GM21529 (cell line): Measurements from ENCODE around the gene TMEM178B.

Experiments used
- ATAC-seq: cut with Tn5 transposase; IDR thresholded peaks from one replicate; pipeline ENCODE4 v1.9.1; 2021; ENCODE audit not compliant: unreplicated experiment

The TMEM178B gene

DNA sequence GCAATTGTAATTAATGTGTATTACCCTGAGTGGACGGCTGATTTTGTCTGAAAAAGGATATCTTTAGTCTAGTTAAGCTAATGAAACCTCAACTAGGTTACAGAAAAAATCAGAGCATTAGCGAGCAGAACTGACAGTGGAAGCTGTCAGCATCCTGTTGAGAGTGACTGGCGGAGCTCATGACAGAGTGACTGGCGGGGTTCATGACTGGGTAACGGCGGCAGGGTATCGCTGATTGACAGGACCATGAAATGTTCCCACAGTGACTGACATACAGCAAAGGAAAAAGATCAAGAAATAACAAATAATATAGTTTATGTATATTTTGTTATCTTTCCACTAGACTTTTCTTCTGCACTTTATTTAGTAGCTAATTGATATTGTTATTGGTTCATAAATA lies 274.9 kb downstream of the TMEM178B start:
- ATAC-seq: no peak

DNA sequence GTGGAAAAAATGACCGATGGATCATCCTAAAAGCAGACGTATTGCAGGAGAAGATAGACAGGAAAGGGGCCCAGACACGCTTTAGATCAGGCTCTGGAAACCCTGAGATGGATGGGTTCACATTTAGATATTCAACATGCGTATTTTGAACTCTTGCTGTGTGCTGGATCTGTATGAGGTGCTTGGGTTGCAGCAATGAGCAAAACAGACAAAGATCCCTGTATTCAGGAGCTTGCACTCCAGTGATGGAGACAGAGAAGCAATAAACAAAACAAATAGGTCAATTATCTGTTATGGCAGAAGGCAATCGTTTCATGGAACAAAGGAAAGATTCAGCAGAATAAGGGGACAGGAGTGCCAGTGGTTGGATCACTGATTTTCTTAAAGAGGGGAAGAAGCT lies 275.5 kb downstream of the TMEM178B start:
- ATAC-seq: no peak

DNA sequence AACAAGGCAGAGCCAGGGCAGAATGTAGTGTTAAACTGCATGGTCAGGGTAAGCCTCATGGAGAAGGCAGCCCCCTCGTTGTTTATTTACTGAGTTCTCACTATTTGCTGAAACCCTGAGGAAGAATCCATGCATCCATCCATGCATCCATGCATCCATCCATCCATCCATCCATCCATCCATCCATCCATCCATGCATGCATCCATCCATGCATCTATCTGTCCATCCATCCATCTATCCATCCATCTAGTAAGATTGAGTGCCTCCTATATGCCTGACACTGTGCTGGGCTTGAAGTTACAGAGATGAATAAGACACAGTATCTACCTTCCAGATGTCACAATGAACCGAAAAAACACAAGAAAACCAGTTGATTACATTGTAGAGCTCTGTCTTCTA lies 275.9 kb downstream of the TMEM178B start:
- no peak for ATAC-seq

DNA sequence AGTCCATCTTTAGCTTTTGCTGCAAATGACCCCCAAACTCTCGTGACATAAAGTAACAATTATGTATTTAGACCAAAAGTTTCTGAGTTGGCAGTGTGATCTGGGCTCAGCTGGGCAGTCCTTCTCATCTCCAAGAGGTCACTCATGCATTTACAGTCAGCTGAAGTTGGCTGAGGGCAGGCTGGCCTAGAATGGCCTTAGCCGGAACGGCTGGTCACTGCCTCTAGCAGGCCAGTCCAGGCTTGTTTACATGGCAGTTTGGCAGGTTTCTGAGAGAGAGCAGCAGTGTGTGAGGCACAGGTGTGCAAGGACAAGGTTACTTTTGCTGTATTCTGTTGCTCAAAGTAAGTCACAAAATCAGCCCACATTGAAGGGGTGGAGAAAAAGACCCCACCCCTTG lies 277.3 kb downstream of the TMEM178B start:
- no peak for ATAC-seq

DNA sequence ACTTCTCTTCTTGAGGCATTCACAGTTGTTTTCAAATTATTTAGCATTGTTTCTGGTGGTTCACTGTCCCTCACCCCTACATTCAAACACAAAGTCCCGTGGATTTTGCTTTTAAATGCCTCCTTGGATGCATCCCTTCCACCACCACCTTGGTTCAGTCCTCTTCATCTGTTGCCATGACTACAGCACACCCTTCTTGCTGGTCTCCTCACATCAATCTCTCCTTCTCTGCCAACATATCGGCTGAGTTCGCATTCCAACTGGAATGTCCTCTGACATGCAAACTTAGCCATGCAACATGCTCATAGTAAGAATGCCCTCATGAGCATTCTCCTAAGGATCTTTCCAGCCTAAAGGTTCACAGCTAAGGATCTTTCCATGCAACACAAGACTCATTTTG lies 279.1 kb downstream of the TMEM178B start:
- ATAC-seq: no peak

DNA sequence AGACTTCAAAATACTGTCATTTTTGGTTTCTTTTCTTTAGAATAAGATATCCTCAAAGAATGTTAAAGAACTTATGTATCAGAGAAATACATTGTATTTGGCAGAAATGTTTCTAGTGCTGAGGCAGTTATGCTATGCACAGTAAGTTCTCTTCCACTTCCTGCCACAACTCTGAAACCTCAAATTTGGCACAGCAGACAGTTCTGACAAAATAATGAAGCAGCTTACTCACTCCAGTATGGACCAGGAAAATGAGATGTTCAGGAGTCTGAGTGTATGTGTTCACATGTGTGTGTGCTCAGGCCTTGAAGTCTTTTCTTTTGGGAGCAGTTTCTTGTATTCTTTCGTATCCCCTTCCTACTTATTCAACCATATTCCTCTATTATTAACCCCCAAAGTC lies 280.4 kb downstream of the TMEM178B start:
- no peak for ATAC-seq

DNA sequence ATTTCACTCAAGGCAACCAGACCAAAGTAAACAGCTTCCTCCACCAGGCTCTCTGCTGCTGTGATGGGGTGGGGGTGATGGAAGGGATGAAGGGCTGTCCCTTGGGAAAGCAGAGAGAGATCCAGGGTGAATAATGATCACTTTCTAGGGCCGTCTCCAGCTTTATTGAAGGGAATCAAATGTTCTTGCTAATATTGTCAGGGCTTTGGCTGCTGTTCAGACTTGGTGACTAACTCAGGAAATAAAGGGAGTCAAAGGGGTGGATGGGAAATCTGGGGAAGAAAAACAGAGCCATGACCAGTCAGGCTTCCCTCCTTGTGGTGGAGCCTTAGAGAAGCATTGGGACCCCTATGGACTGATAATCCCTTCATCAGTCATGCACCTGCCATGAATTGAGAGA lies 281.2 kb downstream of the TMEM178B start:
- ATAC-seq: no peak

DNA sequence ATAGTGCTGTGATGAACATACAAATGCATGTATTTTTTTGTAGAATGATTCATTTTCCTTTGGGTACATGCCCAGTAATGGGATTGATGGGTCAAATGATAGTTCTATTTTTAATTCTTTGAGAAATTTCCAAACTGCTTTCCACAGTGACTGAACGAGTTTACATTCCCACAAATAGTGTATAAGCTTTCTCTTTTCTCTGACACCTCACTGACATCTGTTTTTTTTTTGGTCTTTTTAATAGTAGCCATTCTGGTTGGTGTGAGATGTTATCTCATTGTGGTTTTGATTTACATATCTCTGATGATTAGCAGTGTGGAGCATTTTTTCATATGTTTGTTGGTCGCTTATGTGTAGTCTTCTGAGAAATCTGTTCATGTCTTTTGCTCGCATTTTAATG lies 282.3 kb downstream of the TMEM178B start:
- no peak for ATAC-seq

DNA sequence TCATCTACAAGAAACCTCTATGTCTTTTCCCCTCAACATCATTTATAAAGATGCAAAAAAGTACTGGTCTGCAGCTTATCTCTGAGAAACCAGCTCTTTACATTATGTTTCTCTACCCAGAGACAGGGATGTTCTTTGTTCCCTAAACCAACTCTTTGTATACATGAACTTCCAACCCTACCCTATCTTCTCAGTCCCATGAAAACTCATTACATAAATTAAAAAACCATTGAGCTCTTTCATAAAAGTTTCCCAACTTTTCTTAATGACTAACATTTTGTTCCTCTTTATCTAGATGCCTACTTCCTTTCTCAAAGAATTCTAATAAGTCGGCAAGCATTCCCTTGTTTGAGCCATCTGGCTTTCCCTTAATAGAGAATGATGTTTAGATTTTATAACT lies 284.5 kb downstream of the TMEM178B start:
- no peak for ATAC-seq

DNA sequence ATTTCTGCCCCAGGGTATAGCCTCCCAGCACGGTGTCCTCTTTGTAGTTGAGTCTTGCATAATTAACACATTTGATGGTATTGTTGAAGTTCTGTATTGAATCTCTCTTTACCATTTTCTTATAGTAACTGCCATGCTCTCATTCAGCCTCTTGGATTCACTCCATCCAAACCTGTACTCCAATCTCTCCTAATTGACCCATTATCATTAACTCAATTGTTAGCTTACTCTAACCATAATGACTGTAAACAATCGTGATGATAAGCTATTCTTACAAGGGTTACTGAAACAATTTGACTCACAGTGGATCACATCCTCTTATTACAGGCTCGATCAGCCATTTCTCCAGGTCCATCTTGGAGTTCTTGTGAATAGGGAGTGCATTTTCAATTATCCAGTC lies 285.4 kb downstream of the TMEM178B start:
- ATAC-seq: no peak

DNA sequence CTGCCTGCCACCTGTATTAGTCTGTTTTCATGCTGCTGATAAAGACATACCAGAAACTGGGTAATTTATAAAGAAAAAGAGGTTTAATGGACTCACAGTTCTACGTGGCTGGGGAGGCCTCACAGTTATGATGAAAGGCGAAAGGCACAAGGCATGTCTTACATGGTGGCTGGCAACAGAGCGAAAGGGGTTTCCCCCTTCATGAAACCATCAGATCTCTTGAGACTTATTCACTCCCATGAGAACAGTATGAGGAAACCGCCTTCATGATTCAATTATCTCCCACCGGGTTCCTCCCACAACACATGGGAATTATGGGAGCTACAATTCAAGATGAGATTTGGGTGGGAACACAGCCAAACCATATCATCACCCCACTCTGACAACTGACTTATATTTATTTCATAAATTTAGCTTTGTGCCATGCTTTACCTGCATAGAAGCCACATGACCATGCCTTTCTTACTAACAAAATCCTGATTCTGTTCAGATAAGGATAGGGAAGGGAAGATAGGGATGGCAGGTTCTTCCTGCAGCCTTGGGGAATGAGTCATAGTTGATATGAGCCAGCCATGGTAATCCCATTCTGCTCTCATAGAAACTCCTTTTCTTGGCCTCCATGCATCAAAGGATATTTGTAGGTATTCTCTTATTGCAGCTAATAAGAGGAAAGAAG lies 286.0 kb downstream of the TMEM178B start:
- ATAC-seq: no peak

DNA sequence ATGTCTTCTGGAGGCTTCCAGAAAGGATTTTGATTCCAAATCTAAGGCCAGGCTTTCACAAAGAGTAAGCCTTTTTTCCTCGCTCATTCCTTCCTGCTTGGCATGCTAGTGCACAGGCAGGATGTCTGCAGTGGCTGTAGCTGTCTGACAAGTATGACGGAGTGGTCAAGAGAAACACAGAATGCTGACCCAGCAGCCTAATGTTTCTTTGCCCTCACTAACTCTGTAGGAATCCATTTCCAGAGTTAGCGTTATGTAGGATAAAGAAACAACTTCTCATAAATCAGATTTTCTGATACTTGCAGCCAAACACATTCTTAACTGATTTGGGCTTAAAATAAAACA lies 286.5 kb downstream of the TMEM178B start:
- ATAC-seq: no peak

DNA sequence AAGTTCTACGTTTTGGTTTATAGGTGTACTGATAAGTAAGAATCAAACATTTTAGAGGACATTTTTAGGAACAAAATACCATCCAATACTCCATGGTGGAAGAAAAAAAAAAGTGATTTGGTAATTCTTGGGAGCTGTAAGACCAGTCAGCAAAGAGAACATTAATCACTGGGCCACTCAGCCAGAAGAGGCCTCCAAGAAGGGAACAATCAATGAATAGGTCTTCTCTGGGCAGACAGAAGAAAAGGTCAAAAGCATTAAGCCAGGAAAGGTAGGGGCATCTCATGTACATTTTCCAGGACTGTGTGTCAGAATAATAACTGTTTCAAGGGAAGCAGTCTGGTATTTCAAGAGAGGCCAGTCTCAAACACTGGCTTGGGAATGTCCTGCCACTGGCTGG lies 286.9 kb downstream of the TMEM178B start:
- ATAC-seq: no peak

DNA sequence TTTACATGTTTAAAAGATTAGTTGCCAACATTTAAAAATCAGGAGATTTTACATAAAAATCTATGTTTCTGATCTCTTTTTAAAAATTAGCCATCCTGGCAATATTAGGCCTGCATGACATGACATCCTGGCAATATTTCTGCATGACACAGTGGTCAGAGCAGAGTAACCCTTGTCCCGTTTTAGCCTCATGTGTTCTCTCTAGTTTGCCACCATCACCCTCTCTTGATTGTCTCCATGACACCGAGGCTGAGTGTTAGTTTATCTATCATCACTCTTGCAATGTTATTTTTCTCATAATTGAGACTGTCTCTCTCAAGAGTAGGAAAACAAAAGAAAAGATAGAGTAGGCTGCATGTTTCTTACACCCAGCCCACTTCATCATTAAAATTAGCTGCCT lies 287.6 kb downstream of the TMEM178B start:
- ATAC-seq: no peak

DNA sequence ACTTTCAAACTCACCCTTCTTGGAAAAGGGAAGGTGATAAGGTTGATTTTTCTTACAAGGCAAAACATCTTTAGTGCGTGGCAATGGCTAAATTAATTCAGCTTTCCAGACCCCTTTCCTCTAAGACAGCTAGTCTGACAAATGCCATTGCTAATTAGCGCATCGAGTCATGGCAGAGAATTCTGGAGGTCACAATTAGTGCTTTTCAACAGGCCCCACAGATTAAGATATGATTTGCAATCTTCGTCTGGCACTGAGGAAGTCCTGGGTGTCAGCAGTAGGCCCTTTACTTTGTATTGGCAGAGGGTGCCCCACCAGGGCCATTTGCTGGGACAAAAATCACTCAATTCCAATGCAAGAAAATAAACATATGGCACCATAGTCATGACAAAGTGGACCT lies 288.1 kb downstream of the TMEM178B start:
- ATAC-seq: no peak

DNA sequence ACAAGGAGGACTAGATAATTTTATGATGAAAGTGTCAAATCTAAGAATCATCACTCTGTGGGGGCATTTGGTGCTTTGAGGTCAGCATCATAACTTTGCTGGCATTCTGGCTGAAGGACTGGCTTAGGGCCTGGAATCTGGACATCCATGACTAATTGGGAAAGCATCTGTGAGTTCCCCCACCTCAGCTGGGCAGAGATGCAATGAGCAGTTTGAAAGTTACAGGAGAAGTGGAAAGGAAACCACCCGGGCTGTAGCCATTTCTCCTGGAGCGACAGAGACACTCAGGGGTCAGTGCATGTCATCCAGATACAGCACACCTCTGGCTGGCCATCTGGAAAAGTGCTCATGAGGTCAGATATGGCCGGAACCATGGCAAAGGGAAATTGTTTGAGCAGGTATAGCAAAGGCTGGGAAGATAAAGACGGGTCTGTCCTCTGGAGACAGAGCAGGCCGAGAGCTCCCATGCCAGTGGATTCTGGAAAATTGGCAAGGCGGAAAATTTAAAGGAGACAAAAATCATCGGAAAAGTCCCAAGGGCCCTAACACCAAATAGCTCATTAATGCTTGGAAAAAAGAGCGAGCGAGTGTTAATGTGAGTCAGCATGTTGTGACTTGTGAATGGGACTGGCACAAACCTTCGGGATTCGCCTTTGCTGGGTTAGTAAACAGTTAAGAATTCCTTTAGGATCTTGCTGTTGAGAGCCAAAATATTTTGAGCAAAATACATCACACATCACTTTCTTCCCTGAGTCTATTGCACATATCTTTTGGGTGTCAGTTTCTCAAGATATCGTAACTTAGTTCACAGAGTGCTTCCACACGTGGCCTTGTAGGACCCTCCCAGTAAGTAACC lies 288.9 kb downstream of the TMEM178B start:
- no peak for ATAC-seq

DNA sequence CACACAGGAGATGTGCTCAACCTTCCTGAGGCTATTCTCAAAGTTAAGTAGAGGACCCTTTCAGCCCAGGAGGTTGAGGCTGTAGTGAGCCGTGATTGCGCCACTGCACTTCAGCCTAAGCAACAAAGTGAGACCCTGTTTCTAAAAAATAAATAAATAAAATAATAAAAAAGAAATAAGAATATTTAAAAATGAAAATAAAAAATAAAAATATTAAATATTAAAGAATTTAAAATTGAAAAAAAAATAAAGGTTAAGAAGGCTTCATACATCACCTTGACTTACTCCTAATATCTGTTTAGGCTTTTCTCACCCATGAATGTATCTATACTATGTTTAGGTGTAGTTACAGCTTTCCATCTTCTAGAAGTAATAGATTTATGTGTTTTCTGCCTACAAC lies 289.9 kb downstream of the TMEM178B start:
- ATAC-seq: no peak

DNA sequence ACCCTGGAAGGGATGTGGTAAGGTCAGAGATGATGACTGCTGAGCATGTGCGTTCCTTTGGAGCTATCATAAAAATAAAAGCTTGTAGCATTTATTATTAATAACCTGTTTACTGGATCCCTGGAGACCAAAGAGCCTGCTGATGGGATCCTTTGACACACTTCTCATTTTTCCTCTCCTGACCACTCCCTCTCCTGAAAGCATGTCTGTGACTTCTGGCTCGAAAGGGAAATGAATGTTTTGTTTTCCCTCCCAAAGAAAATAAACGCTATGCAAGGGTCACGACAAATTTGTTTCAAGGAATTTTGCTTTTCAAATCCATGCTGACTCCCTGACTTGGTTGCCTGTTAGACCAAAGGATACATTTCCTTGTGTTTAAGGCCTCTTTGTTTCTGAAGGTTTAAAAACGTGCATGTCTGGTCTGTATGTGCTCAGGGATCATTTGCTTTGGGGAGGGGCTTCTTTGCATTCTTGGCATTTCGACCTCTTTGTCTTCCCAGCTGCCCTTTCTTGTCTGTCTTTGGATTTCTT lies 292.3 kb downstream of the TMEM178B start:
- ATAC-seq: no peak

DNA sequence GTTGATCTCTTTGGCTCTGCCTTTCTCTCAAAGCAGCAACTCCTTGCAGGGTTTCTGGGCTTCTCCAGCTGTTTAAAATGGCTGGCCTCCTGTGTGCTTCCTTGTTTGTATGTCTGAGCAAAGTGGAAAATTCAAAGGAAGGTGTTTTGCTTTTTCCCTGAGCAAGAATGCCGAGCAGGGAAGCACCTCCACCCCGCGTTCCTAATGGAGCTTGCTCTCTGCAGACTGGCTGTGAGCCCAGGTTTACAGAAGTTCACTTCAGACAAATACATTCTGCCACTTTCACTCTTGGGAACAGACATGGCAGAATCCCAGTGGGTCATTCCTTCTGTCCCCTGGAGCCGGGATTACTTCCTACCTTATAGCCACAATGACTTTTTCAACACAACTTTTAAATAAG lies 295.6 kb downstream of the TMEM178B start:
- no peak for ATAC-seq

DNA sequence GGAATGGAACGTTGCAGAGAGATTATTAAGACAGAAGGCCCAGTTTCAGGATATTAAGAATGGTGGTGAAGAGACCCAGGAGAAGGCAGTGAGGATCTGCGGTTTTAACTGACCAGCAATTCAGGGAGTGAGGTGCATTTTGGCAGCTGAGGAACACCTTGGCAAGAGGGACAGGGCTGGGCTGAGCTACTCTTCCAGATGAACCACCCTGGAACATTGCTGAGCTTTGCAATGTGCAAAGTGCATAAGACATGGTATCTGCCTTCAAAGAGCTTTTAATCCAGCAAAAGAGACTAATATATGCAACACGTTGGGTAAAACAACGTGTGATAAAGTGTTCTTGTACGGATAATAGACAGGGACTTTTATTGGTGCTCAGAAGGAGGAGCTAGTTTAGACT lies 296.3 kb downstream of the TMEM178B start:
- no peak for ATAC-seq

DNA sequence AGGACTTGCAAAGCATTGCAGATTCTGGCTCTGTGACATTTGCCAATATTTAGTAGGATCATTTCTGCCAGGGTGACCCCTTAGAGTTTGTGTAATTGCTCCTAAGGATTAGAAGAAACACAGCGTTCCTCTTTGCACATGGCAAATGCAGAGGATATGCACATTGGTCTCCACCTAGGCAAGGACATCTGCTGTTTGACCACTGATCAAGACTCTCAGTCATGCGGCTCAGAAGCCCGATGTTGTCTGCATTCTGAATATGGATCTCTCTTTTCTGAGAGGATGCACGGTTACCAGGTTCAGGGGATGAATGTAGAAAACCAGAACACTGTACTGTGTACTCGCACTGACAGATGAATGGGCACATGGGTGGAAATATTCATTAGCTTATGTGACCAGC lies 296.8 kb downstream of the TMEM178B start:
- ATAC-seq: no peak

DNA sequence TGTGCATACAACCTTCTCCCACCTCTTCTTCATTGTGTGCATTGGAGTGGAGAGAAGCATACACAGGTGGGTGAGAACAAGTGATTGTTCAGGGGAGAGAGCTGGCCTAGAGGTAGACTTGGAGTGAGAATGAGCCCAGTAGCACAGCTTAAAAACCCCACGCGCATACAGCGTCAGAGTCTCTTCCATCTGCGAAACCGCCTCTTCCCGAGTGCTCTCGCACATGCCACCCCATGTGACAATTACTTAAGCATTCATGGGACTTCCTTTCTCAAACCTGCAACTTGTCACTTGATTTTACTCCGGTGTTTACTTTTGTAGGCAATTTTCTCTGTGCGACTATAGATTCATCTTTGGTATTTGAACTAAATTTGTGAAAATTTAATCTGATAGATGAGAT lies 300.6 kb downstream of the TMEM178B start:
- no peak for ATAC-seq

DNA sequence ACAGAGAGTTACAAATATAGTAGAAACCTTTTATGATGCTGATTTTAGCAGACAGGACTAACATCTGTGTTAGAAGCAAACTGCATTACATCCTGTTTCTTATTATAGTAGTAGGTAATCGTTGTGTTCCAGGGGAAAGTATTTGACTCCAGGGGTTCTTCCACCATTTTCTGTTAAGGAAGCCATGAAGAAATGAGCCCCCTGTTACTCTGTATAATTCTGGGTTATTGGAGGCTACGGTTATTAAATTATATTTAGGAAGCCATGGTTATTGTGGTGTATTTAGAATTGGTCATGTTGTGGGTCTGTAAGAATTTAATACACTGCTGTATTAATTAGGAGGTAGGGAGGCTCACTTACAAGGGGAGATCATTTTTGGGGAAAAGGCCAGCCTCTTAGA lies 301.6 kb downstream of the TMEM178B start:
- ATAC-seq: no peak
